ENCODE data around the gene NADK. TPM values are rescaled to one million over a fixed set of nuclear protein-coding genes. Genes with fewer than 3 reads are reported as not detected.
A peak's percentile ranks its signal among the peaks of the same experiment; 100 is the strongest.

The NADK gene
- total RNA-seq, 1 donor from 2014 or later: 68.1 TPM

GRCh38 chr1:1796466-1796865, 18.2 kb upstream of the NADK start:
- Mint-ChIP-seq H3K4me3 (ENCODE audit: unreplicated experiment) (no peak overlapping the region), H3K27me3 (ENCODE audit: low read depth) (no peaks in the 10 kb centered on the region), H3K4me1 (ENCODE audit: low read depth) (peaks cover 12% of the 10 kb centered on the region), H3K9me3 (ENCODE audit: low read depth) (no peaks in the 10 kb centered on the region), H3K27ac (ENCODE audit: unreplicated experiment) (peak overlapping the region; percentile 45), H3K36me3 (ENCODE audit: low read depth) (peaks cover 39% of the 10 kb centered on the region)
- no peak for DNase-seq (ENCODE audit: low spot score)
- TF ChIP-seq, protein P1, sequence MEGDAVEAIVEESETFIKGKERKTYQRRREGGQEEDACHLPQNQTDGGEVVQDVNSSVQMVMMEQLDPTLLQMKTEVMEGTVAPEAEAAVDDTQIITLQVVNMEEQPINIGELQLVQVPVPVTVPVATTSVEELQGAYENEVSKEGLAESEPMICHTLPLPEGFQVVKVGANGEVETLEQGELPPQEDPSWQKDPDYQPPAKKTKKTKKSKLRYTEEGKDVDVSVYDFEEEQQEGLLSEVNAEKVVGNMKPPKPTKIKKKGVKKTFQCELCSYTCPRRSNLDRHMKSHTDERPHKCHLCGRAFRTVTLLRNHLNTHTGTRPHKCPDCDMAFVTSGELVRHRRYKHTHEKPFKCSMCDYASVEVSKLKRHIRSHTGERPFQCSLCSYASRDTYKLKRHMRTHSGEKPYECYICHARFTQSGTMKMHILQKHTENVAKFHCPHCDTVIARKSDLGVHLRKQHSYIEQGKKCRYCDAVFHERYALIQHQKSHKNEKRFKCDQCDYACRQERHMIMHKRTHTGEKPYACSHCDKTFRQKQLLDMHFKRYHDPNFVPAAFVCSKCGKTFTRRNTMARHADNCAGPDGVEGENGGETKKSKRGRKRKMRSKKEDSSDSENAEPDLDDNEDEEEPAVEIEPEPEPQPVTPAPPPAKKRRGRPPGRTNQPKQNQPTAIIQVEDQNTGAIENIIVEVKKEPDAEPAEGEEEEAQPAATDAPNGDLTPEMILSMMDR (IDR thresholded peaks at IDR 0.05): peak; percentile 39

- Mint-ChIP-seq H3K9me3 (ENCODE audit: low read depth) (no peaks in the 10 kb centered on the region), H3K36me3 (ENCODE audit: low read depth) (peaks cover 41% of the 10 kb centered on the region), H3K4me1 (ENCODE audit: low read depth) (peaks cover 9% of the 10 kb centered on the region), H3K27ac (ENCODE audit: unreplicated experiment) (no peak overlapping the region), H3K4me3 (ENCODE audit: unreplicated experiment) (no peak overlapping the region), H3K27me3 (ENCODE audit: low read depth) (no peaks in the 10 kb centered on the region)
- TF ChIP-seq, protein P1 (IDR thresholded peaks at IDR 0.05): no peak
- no peak for DNase-seq (ENCODE audit: low spot score)
These were observed 16.7 kb upstream of the NADK start for GRCh38 chr1:1794999-1795398.

DNA sequence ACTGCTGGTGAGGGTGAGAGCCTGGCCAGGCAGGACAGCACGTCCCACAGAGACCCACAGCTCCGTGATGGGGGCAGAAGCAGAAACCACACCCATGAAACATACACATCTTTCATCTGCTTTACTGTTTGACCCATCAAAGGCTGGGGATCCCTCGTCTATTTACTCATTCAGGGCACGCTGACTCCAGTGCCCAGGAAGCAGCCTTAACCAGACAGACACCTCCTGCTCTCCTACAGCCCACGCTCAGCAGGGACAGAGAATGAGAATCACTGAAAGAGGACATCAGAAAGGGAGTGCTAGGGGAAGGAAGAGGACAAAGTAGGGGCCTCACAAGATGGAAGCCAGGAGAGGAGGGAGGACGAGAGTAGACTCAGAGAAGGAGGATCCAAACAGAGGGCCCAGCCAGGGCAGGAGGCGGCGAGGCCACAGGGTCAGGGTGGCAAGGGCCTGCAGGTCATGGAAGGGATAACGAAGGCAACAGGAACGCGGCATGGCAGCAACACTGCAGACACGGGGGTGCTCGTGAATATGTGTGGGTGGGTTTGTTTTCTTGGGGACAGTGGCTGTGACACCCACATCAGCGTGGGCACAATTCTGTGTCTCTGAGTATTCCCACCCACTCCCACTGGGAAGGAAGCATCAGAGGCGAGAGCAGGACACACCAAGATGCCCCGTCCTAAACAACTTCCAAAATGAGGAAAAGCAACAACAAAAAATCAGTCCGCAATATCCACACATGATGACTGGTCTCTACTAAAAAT, 15.4 kb upstream of the NADK start:
- Mint-ChIP-seq H3K27ac (ENCODE audit: unreplicated experiment) (no peak overlapping the region), H3K27me3 (ENCODE audit: low read depth) (no peaks in the 10 kb centered on the region), H3K9me3 (ENCODE audit: low read depth) (no peaks in the 10 kb centered on the region), H3K36me3 (ENCODE audit: low read depth) (peaks cover 48% of the 10 kb centered on the region), H3K4me1 (ENCODE audit: low read depth) (peaks cover 5% of the 10 kb centered on the region), H3K4me3 (ENCODE audit: unreplicated experiment) (no peak overlapping the region)
- TF ChIP-seq, protein P1 (IDR thresholded peaks at IDR 0.05): no peak
- DNase-seq (ENCODE audit: low spot score): no peak

DNA sequence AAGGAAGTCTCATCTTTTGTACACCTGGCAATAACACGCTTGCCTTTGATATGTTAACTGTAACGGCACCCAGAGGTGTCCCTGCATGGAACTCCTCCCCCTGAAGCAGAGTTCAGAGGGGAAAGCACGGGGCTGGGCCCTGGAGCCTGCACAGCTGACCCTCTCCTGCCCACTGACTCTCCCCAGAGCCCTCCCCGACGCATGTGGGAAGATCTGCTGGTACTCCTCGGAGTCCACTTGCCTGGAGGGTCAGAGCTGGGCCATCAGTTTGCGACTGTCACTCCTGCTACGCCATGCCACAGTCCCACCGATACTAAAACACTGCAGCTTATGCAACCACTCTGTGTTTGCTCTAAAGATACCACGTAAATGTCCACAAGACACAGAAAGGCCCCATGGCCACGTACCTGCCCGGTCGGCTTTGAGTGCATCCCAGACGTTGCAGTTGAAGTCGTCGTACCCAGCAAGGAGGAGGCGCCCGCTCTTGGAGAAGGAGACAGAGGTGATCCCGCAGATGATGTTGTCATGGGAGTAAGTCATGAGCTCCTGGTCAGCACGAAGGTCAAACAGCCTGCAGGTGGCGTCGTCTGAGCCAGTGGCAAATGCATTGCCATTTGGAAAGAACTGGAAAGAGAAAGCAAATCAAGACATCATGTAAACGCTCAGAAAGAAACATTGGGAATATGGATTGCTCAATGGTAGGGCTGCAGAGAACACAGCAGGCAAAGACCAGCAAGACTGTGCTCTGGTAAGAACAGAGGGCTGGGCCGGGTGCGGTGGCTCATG, 10.6 kb upstream of the NADK start:
- Mint-ChIP-seq H3K4me1 (ENCODE audit: low read depth) (peaks cover 5% of the 10 kb centered on the region), H3K27me3 (ENCODE audit: low read depth) (no peaks in the 10 kb centered on the region), H3K36me3 (ENCODE audit: low read depth) (peaks cover 49% of the 10 kb centered on the region), H3K9me3 (ENCODE audit: low read depth) (no peaks in the 10 kb centered on the region), H3K4me3 (ENCODE audit: unreplicated experiment) (no peak overlapping the region), H3K27ac (ENCODE audit: unreplicated experiment) (peak overlapping the region; percentile 32)
- TF ChIP-seq, protein P1 (IDR thresholded peaks at IDR 0.05): peak; percentile 66
- DNase-seq (ENCODE audit: low spot score): no peak

DNA sequence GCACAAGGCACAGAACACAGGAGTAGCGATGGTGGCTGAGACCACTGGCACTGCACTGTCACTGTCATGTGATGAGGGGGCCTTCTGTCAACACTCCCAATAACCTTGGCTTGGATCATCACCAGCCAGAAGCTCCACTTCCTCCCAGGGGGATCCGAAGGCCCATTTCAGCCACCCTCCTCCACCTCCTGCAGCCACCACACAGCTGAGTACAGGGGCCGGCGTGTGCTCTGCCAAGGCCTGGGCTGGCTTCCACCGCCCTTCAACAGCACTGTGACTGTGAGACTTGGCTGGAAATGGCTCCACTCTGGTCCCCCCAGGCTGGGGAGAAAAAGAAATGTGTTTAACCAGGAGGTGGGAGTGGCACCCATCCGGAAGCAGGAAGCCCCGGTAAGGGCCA, 9.9 kb upstream of the NADK start:
- DNase-seq (ENCODE audit: low spot score): no peak
- H3K27me3 Mint-ChIP-seq (ENCODE audit: low read depth): no peaks in the 10 kb centered on the region
- no peaks in the 10 kb centered on the region for H3K9me3 Mint-ChIP-seq (ENCODE audit: low read depth)
- TF ChIP-seq, protein P1 (IDR thresholded peaks at IDR 0.05): no peak
- peak overlapping the region; percentile 32 for H3K27ac Mint-ChIP-seq (ENCODE audit: unreplicated experiment)
- H3K36me3 Mint-ChIP-seq (ENCODE audit: low read depth): peaks cover 43% of the 10 kb centered on the region
- H3K4me1 Mint-ChIP-seq (ENCODE audit: low read depth): peaks cover 7% of the 10 kb centered on the region
- no peak overlapping the region for H3K4me3 Mint-ChIP-seq (ENCODE audit: unreplicated experiment)
